ENCODE results near the gene PPFIA1. TPM values are rescaled to one million over a fixed set of nuclear protein-coding genes. Genes with fewer than 3 reads are reported as not detected.
"Not testable (repeated sequence)": the region's sequence is repeated elsewhere in the genome, so short reads cannot be mapped to it uniquely, and the experiment has no call there.

PPFIA1 gene
- total RNA-seq, 1 donor from 2014 or later: 21.9 TPM

- peak; percentile 12 for DNase-seq (ENCODE audit: low spot score)
- ATAC-seq: peak; percentile 88
Measured at GRCh38 chr11:70292863-70293262, 22.4 kb downstream of the PPFIA1 start.

- ATAC-seq: not testable (repeated sequence)
- peak; percentile 29 for DNase-seq (ENCODE audit: low spot score)
Measured at GRCh38 chr11:70295166-70295565, 24.7 kb downstream of the PPFIA1 start.

- no peak for ATAC-seq
- DNase-seq (ENCODE audit: low spot score): no peak
Measured at GRCh38 chr11:70296681-70297080, 26.2 kb downstream of the PPFIA1 start.

GRCh38 chr11:70297341-70297740 lies 26.9 kb downstream of the PPFIA1 start:
- ATAC-seq (no peak), DNase-seq (ENCODE audit: low spot score) (peak; percentile 12)

- DNase-seq (ENCODE audit: low spot score): no peak
- ATAC-seq: no peak
Measured at GRCh38 chr11:70298243-70298915, 27.9 kb downstream of the PPFIA1 start.

GRCh38 chr11:70299636-70300035 lies 29.1 kb downstream of the PPFIA1 start:
- ATAC-seq: no peak
- no peak for DNase-seq (ENCODE audit: low spot score)

- no peak for ATAC-seq
- DNase-seq (ENCODE audit: low spot score): no peak
Measured at GRCh38 chr11:70301191-70301590, 30.7 kb downstream of the PPFIA1 start.

- ATAC-seq: no peak
- DNase-seq (ENCODE audit: low spot score): no peak
Measured at GRCh38 chr11:70301721-70302418, 31.4 kb downstream of the PPFIA1 start.

GRCh38 chr11:70302419-70302752 lies 31.9 kb downstream of the PPFIA1 start:
- ATAC-seq (no peak), DNase-seq (ENCODE audit: low spot score) (no peak)

GRCh38 chr11:70303070-70303469 lies 32.6 kb downstream of the PPFIA1 start:
- no peak for DNase-seq (ENCODE audit: low spot score)
- no peak for ATAC-seq

- DNase-seq (ENCODE audit: low spot score) (no peak), ATAC-seq (no peak)
Measured at GRCh38 chr11:70304208-70304603, 33.7 kb downstream of the PPFIA1 start.

GRCh38 chr11:70305501-70305900 lies 35.0 kb downstream of the PPFIA1 start:
- ATAC-seq (no peak), DNase-seq (ENCODE audit: low spot score) (no peak)

GRCh38 chr11:70306586-70307033 lies 36.1 kb downstream of the PPFIA1 start:
- ATAC-seq (no peak), DNase-seq (ENCODE audit: low spot score) (no peak)

- DNase-seq (ENCODE audit: low spot score): no peak
- no peak for ATAC-seq
Measured at GRCh38 chr11:70307176-70307575, 36.7 kb downstream of the PPFIA1 start.

- DNase-seq (ENCODE audit: low spot score) (no peak), ATAC-seq (no peak)
Measured at GRCh38 chr11:70311616-70312015, 41.1 kb downstream of the PPFIA1 start.

- DNase-seq (ENCODE audit: low spot score) (no peak), ATAC-seq (peak; percentile 81)
Measured at GRCh38 chr11:70312401-70313357, 42.2 kb downstream of the PPFIA1 start.

GRCh38 chr11:70313945-70314344 lies 43.5 kb downstream of the PPFIA1 start:
- DNase-seq (ENCODE audit: low spot score) (no peak), ATAC-seq (no peak)

- no peak for ATAC-seq
- DNase-seq (ENCODE audit: low spot score): no peak
Measured at GRCh38 chr11:70314730-70315129, 44.2 kb downstream of the PPFIA1 start.

- ATAC-seq (no peak), DNase-seq (ENCODE audit: low spot score) (no peak)
Measured at GRCh38 chr11:70315716-70316115, 45.2 kb downstream of the PPFIA1 start.

GRCh38 chr11:70317581-70318305 lies 47.3 kb downstream of the PPFIA1 start:
- DNase-seq (ENCODE audit: low spot score) (no peak), ATAC-seq (no peak)

Data from left lobe of liver (tissue), 2 donors.